Neural progenitor cell (in vitro differentiated cells): Measurements from ENCODE around the gene IGSF21. TPM values are rescaled to one million over a fixed set of nuclear protein-coding genes. Genes with fewer than 3 reads are reported as not detected.

ENCODE experiments used
- DNase-seq: peaks from one replicate; pipeline ENCODE4 v3.0.0-alpha.2; 2016; ENCODE audit warnings: low spot score
- H2AFZ ChIP-seq: fragments of 200-600 bp; sonication (generic); replicated peaks from 2 replicates; pipeline ENCODE4 v1.6.1; 2016; ENCODE audit warnings: antibody characterized with exemption
- H3F3A ChIP-seq: fragments of 200-600 bp; sonication (generic); 2 replicates; pipeline ENCODE4 v1.6.1; 2016; ENCODE audit warnings: antibody characterized with exemption, low read depth
- H3K27ac ChIP-seq: fragments of 200-600 bp; sonication (generic); 2 replicates; pipeline ENCODE4 v1.5.1; 2016; ENCODE audit warnings: mild to moderate bottlenecking
- H3K27me3 ChIP-seq: fragments of 200-600 bp; sonication (generic); 2 replicates; pipeline ENCODE4 v1.6.1; 2016; ENCODE audit warnings: mild to moderate bottlenecking, moderate library complexity
- H3K36me3 ChIP-seq: fragments of 200-600 bp; sonication (generic); 2 replicates; pipeline ENCODE4 v1.5.1; 2016
- H3K4me1 ChIP-seq: fragments of 200-600 bp; sonication (generic); 2 replicates; pipeline ENCODE4 v1.6.1; 2016; ENCODE audit warnings: mixed run types
- H3K4me2 ChIP-seq: fragments of 200-600 bp; sonication (generic); 2 replicates; pipeline ENCODE4 v1.6.1; 2016
- H3K4me3 ChIP-seq: fragments of 200-600 bp; sonication (generic); 2 replicates; pipeline ENCODE4 v1.5.1; 2016
- H3K79me2 ChIP-seq: fragments of 200-600 bp; sonication (generic); 2 replicates; pipeline ENCODE4 v1.6.1; 2016; ENCODE audit warnings: low read depth
- H3K9ac ChIP-seq: fragments of 200-600 bp; sonication (generic); 2 replicates; pipeline ENCODE4 v1.6.1; 2016
- H3K9me3 ChIP-seq: fragments of 200-600 bp; sonication (generic); 2 replicates; pipeline ENCODE4 v1.5.1; 2016; ENCODE audit warnings: low read depth
- H4K20me1 ChIP-seq: fragments of 200-600 bp; sonication (generic); 2 replicates; pipeline ENCODE4 v1.6.1; 2016; ENCODE audit warnings: low read depth
- H3K27ac Mint-ChIP-seq: 3 replicates; pipeline ENCODE4 v1.8.0; 2021; ENCODE audit warnings: mixed read lengths
- H3K27me3 Mint-ChIP-seq: 2 replicates; pipeline ENCODE4 v1.8.0; 2022; ENCODE audit warnings: low read depth, mild to moderate bottlenecking, inconsistent platforms, moderate library complexity, mixed read lengths; ENCODE audit not compliant: insufficient read depth
- H3K36me3 Mint-ChIP-seq: 3 replicates; pipeline ENCODE4 v1.8.0; 2021; ENCODE audit warnings: mixed read lengths
- H3K4me1 Mint-ChIP-seq: 3 replicates; pipeline ENCODE4 v1.8.0; 2021; ENCODE audit warnings: mixed read lengths
- H3K4me3 Mint-ChIP-seq: 3 replicates; pipeline ENCODE4 v1.8.0; 2021; ENCODE audit warnings: mild to moderate bottlenecking, moderate library complexity, mixed read lengths
- H3K9me3 Mint-ChIP-seq: 3 replicates; pipeline ENCODE4 v1.8.0; 2020; ENCODE audit warnings: mixed read lengths
- EZH2 ChIP-seq: fragments of 200-600 bp; sonication (generic); IDR thresholded peaks from 2 replicates; pipeline ENCODE4 v1.6.1; 2017; ENCODE audit warnings: antibody characterized with exemption, mild to moderate bottlenecking, moderate library complexity
- EZH2phosphoT487 ChIP-seq: fragments of 200-600 bp; sonication (generic); IDR thresholded peaks from 2 replicates; pipeline ENCODE4 v1.6.1; 2017; ENCODE audit warnings: antibody characterized with exemption
- total RNA-seq: library from RNA; depleted of rRNA; stranded (reverse); fragments of >200 nt; gene quantifications from 2 replicates; pipeline ENCODE4 v1.2.3, GENCODE V29; 2015; ENCODE audit warnings: low replicate concordance
- TF ChIP-seq, protein P1 (sequence below): fragments of 200-600 bp; sonication (generic); IDR thresholded peaks from 2 replicates; pipeline ENCODE4 v1.5.1; 2017; ENCODE audit warnings: antibody characterized with exemption, mild to moderate bottlenecking

Gene IGSF21
- total RNA-seq, 1 donor from 2014 or later = 1.7 TPM

DNA sequence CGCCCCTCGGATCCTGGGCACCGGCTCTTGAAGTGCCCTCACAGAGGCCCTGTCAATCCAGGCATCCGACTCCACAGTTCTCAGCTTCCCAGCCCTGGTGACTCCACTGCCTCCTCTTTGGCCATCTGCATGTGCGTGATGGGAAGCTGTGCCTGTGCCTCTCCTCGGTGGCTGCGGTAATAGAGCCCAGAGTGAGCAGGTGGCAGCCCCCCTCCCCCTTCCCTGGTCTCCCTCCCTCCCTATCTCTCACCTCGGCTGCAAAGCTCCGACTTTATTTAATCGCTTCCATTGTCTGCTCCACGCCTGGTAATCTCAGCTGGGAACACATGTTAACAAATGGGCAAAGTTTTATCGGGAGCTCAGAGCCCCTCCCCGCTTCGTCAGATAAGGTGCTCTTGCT is 91.9 kb downstream of the IGSF21 start:
- Mint-ChIP-seq H3K27ac (no peak overlapping the region), H3K4me3 (no peak overlapping the region), H3K9me3 (no peaks in the 10 kb centered on the region), H3K27me3 (peaks cover 9% of the 10 kb centered on the region), H3K4me1 (peaks cover 18% of the 10 kb centered on the region), H3K36me3 (no peaks in the 10 kb centered on the region)
- TF ChIP-seq, protein P1, sequence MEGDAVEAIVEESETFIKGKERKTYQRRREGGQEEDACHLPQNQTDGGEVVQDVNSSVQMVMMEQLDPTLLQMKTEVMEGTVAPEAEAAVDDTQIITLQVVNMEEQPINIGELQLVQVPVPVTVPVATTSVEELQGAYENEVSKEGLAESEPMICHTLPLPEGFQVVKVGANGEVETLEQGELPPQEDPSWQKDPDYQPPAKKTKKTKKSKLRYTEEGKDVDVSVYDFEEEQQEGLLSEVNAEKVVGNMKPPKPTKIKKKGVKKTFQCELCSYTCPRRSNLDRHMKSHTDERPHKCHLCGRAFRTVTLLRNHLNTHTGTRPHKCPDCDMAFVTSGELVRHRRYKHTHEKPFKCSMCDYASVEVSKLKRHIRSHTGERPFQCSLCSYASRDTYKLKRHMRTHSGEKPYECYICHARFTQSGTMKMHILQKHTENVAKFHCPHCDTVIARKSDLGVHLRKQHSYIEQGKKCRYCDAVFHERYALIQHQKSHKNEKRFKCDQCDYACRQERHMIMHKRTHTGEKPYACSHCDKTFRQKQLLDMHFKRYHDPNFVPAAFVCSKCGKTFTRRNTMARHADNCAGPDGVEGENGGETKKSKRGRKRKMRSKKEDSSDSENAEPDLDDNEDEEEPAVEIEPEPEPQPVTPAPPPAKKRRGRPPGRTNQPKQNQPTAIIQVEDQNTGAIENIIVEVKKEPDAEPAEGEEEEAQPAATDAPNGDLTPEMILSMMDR = no peak
- TF ChIP-seq EZH2phosphoT487 (no peak), EZH2 (no peak)
- Histone ChIP-seq H3F3A (peaks cover 7% of the 10 kb centered on the region), H3K4me2 (peak overlapping the region; percentile 48), H3K79me2 (no peaks in the 10 kb centered on the region), H3K9ac (no peak overlapping the region), H3K9me3 (no peaks in the 10 kb centered on the region), H3K27ac (no peak overlapping the region), H3K4me1 (peaks cover 18% of the 10 kb centered on the region), H2AFZ (no peak overlapping the region), H3K4me3 (no peak overlapping the region), H3K36me3 (no peaks in the 10 kb centered on the region), H3K27me3 (no peaks in the 10 kb centered on the region), H4K20me1 (no peaks in the 10 kb centered on the region)
- DNase-seq = peak; percentile 80

DNA sequence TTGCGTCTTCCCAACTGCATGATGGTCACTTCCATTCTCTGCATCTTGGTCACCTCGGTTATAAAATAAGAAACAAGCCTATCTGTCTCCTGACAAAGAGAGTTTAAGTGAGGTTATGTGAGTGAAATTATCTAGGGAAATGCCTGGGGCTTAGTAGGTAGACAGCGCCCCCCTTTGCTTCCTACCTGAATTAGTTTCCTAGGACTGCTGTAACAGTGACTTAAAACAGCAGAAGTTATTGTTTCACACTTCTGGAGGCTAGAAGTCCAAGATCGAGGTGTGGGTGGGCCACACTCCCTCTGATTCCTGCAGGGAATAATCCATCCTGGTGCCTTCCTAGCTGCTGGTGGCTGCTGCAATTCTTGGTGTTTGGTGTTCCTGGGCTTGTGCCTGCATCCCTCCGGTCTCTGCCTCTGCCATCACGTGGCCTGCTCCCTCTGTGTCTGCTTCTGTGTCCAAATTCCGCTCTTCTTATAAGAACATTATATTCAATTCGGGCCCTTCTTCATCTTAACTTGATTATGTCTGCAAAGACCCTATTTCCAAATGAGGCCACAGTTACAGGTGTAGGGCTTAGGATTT is 92.6 kb downstream of the IGSF21 start:
- Mint-ChIP-seq H3K27ac (no peak overlapping the region), H3K9me3 (no peaks in the 10 kb centered on the region), H3K4me1 (peaks cover 18% of the 10 kb centered on the region), H3K36me3 (no peaks in the 10 kb centered on the region), H3K27me3 (peaks cover 6% of the 10 kb centered on the region), H3K4me3 (no peak overlapping the region)
- H3K4me2 ChIP-seq = peak overlapping the region; percentile 48
- H3K79me2 ChIP-seq = no peaks in the 10 kb centered on the region
- H4K20me1 ChIP-seq = no peaks in the 10 kb centered on the region
- no peak overlapping the region for H3K4me3 ChIP-seq
- no peaks in the 10 kb centered on the region for H3K27me3 ChIP-seq
- H3K9ac ChIP-seq = no peak overlapping the region
- H3K36me3 ChIP-seq = no peaks in the 10 kb centered on the region
- H3F3A ChIP-seq = peaks cover 7% of the 10 kb centered on the region
- H2AFZ ChIP-seq = no peak overlapping the region
- no peak overlapping the region for H3K27ac ChIP-seq
- H3K9me3 ChIP-seq = no peaks in the 10 kb centered on the region
- peak; percentile 35 for DNase-seq
- peaks cover 18% of the 10 kb centered on the region for H3K4me1 ChIP-seq
- TF ChIP-seq, protein P1 = peak; percentile 53
- TF ChIP-seq EZH2phosphoT487 = no peak

DNA sequence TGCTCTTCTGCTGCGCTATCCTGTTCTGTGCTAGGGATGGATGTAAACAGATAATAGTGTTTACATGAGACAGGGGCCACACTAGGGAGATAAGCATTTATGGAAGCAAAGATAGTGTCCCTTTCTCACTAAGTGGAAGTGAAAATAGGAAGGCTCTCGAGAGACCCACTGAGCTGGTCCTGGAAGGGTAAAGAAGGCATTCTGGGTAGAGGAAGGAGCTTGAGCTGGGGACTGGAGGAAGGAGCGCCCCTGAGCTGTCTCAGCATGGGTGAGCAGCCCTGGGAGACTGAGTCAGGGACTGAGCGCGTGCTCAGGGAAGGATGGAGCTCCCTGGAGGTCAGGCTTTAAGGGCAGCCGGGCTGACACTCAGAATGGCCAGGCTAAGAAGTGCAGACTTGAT is 93.3 kb downstream of the IGSF21 start:
- Histone ChIP-seq H3K9ac (no peak overlapping the region), H3K36me3 (no peaks in the 10 kb centered on the region), H2AFZ (no peak overlapping the region), H3K27me3 (no peaks in the 10 kb centered on the region), H3K4me1 (peaks cover 18% of the 10 kb centered on the region), H3F3A (peaks cover 7% of the 10 kb centered on the region), H3K4me2 (no peak overlapping the region), H4K20me1 (no peaks in the 10 kb centered on the region), H3K27ac (no peak overlapping the region), H3K4me3 (no peak overlapping the region), H3K9me3 (no peaks in the 10 kb centered on the region), H3K79me2 (no peaks in the 10 kb centered on the region)
- Mint-ChIP-seq H3K27me3 (peaks cover 6% of the 10 kb centered on the region), H3K36me3 (no peaks in the 10 kb centered on the region), H3K4me3 (no peak overlapping the region), H3K4me1 (peaks cover 17% of the 10 kb centered on the region), H3K27ac (no peak overlapping the region), H3K9me3 (no peaks in the 10 kb centered on the region)
- DNase-seq = no peak
- TF ChIP-seq, protein P1 = no peak
- TF ChIP-seq EZH2phosphoT487 (no peak), EZH2 (no peak)
